Large intestine (tissue), 3 donors: ENCODE measurements around the gene PTCD1. TPM values are rescaled to one million over a fixed set of nuclear protein-coding genes. Genes with fewer than 3 reads are reported as not detected.

Experiments
- DNase-seq, 2 donors: peaks; one replicate each; pipeline versions ENCODE4 v3.0.0 to v3.0.0-alpha.2; 2013
- H3K27ac ChIP-seq: one replicate; pipeline ENCODE4 v1.5.1; 2013; ENCODE audit warnings: low read length
- H3K27me3 ChIP-seq: 2 replicates; pipeline ENCODE4 v1.6.1; 2013; ENCODE audit warnings: low read length; ENCODE audit not compliant: control insufficient read depth, insufficient read depth
- H3K36me3 ChIP-seq: 2 replicates; pipeline ENCODE4 v1.6.1; 2013; ENCODE audit warnings: low read length; ENCODE audit not compliant: control insufficient read depth, insufficient read depth
- H3K4me1 ChIP-seq: one replicate; pipeline ENCODE4 v1.6.1; 2013; ENCODE audit warnings: low read length; ENCODE audit not compliant: control insufficient read depth, insufficient read depth
- H3K4me3 ChIP-seq: one replicate; pipeline ENCODE4 v1.5.1; 2013; ENCODE audit warnings: low read length
- H3K9me3 ChIP-seq: one replicate; pipeline ENCODE4 v1.6.1; 2013; ENCODE audit warnings: mild to moderate bottlenecking, low read depth, low read length, moderate library complexity; ENCODE audit not compliant: control insufficient read depth
- WGBS: methylation state at CpG from one replicate; pipeline ENCODE4 v1.1.5; 2013; ENCODE audit warnings: low lambda C conversion rate; ENCODE audit not compliant: insufficient coverage; 5-methylcytosine and 5-hydroxymethylcytosine counted together
- polyA plus RNA-seq: library from polyadenylated mRNA; unstranded; fragments of 120-200 nt; gene quantifications from one replicate; pipeline ENCODE4 v1.2.1, GENCODE V29; 2013

Gene PTCD1
- polyA plus RNA-seq, 1 donor: 5.9 TPM

GRCh38 chr7:99399597-99399996 lies 39.0 kb downstream of the PTCD1 start:
- Histone ChIP-seq H3K4me3 (no peak overlapping the region), H3K36me3 (peaks cover 88% of the 10 kb centered on the region), H3K27me3 (no peaks in the 10 kb centered on the region), H3K9me3 (no peaks in the 10 kb centered on the region), H3K4me1 (no peaks in the 10 kb centered on the region), H3K27ac (no peak overlapping the region)
- no CpG with 5 or more reads among the region's 6 CpGs for WGBS
- DNase-seq: no peak

- no CpG with 5 or more reads among the region's 5 CpGs for WGBS
- no peak for DNase-seq
- H3K36me3 ChIP-seq: peaks cover 88% of the 10 kb centered on the region
- H3K4me1 ChIP-seq: no peaks in the 10 kb centered on the region
- no peak overlapping the region for H3K27ac ChIP-seq
- no peaks in the 10 kb centered on the region for H3K27me3 ChIP-seq
- H3K4me3 ChIP-seq: no peak overlapping the region
- no peaks in the 10 kb centered on the region for H3K9me3 ChIP-seq
These were observed 39.6 kb downstream of the PTCD1 start for GRCh38 chr7:99398891-99399445.

- H3K36me3 ChIP-seq: peaks cover 73% of the 10 kb centered on the region
- no peak overlapping the region for H3K4me3 ChIP-seq
- no peaks in the 10 kb centered on the region for H3K27me3 ChIP-seq
- WGBS: no CpG with 5 or more reads among the region's 18 CpGs
- peaks cover 6% of the 10 kb centered on the region for H3K4me1 ChIP-seq
- no peaks in the 10 kb centered on the region for H3K9me3 ChIP-seq
- DNase-seq: no peak
- no peak overlapping the region for H3K27ac ChIP-seq
These were observed 41.2 kb downstream of the PTCD1 start for GRCh38 chr7:99397297-99397983.

GRCh38 chr7:99396418-99397296 lies 41.9 kb downstream of the PTCD1 start:
- no peak for DNase-seq
- Histone ChIP-seq H3K36me3 (peaks cover 69% of the 10 kb centered on the region), H3K4me3 (no peak overlapping the region), H3K27ac (no peak overlapping the region), H3K27me3 (no peaks in the 10 kb centered on the region), H3K9me3 (no peaks in the 10 kb centered on the region), H3K4me1 (peaks cover 10% of the 10 kb centered on the region)
- WGBS: no CpG with 5 or more reads among the region's 21 CpGs

- peaks cover 10% of the 10 kb centered on the region for H3K4me1 ChIP-seq
- no CpG with 5 or more reads among the region's 14 CpGs for WGBS
- H3K36me3 ChIP-seq: peaks cover 69% of the 10 kb centered on the region
- no peak overlapping the region for H3K4me3 ChIP-seq
- H3K27ac ChIP-seq: no peak overlapping the region
- no peak for DNase-seq
- H3K27me3 ChIP-seq: no peaks in the 10 kb centered on the region
- no peaks in the 10 kb centered on the region for H3K9me3 ChIP-seq
These were observed 42.8 kb downstream of the PTCD1 start for GRCh38 chr7:99395616-99396327.

- DNase-seq: no peak
- WGBS: no CpG with 5 or more reads among the region's 4 CpGs
- Histone ChIP-seq H3K27me3 (no peaks in the 10 kb centered on the region), H3K9me3 (no peaks in the 10 kb centered on the region), H3K27ac (no peak overlapping the region), H3K4me1 (peaks cover 10% of the 10 kb centered on the region), H3K36me3 (peaks cover 67% of the 10 kb centered on the region), H3K4me3 (no peak overlapping the region)
These were observed 44.5 kb downstream of the PTCD1 start for GRCh38 chr7:99394188-99394502.

GRCh38 chr7:99393355-99394187 lies 45.0 kb downstream of the PTCD1 start:
- Histone ChIP-seq H3K4me1 (peaks cover 10% of the 10 kb centered on the region), H3K36me3 (peaks cover 61% of the 10 kb centered on the region), H3K27me3 (no peaks in the 10 kb centered on the region), H3K9me3 (no peaks in the 10 kb centered on the region), H3K27ac (peak overlapping the region; percentile 41), H3K4me3 (peak overlapping the region; percentile 58)
- no CpG with 5 or more reads among the region's 30 CpGs for WGBS
- no peak for DNase-seq

GRCh38 chr7:99392659-99393354 lies 45.8 kb downstream of the PTCD1 start:
- WGBS: no CpG with 5 or more reads among the region's 68 CpGs
- H3K36me3 ChIP-seq: peaks cover 61% of the 10 kb centered on the region
- peak overlapping the region; percentile 41 for H3K27ac ChIP-seq
- H3K4me3 ChIP-seq: peak overlapping the region; percentile 58
- H3K9me3 ChIP-seq: no peaks in the 10 kb centered on the region
- peak; percentile 72 to 88 for DNase-seq
- H3K27me3 ChIP-seq: no peaks in the 10 kb centered on the region
- H3K4me1 ChIP-seq: peaks cover 10% of the 10 kb centered on the region

- WGBS: no CpG with 5 or more reads among the region's 8 CpGs
- Histone ChIP-seq H3K4me3 (peak overlapping the region; percentile 58), H3K27me3 (no peaks in the 10 kb centered on the region), H3K4me1 (peaks cover 10% of the 10 kb centered on the region), H3K27ac (no peak overlapping the region), H3K9me3 (no peaks in the 10 kb centered on the region), H3K36me3 (peaks cover 54% of the 10 kb centered on the region)
- DNase-seq: no peak
These were observed 46.6 kb downstream of the PTCD1 start for GRCh38 chr7:99392046-99392445.
